Amniotic stem cell (primary cell): ENCODE results near the gene KRTAP12-2.
"Not testable (repeated sequence)": the region's sequence is repeated elsewhere in the genome, so short reads cannot be mapped to it uniquely, and the experiment has no call there.

ENCODE experiments used
- DNase-seq: peaks from one replicate; lab custom pipeline; 2025; lab: John Stamatoyannopoulos, UW

The KRTAP12-2 gene

DNA sequence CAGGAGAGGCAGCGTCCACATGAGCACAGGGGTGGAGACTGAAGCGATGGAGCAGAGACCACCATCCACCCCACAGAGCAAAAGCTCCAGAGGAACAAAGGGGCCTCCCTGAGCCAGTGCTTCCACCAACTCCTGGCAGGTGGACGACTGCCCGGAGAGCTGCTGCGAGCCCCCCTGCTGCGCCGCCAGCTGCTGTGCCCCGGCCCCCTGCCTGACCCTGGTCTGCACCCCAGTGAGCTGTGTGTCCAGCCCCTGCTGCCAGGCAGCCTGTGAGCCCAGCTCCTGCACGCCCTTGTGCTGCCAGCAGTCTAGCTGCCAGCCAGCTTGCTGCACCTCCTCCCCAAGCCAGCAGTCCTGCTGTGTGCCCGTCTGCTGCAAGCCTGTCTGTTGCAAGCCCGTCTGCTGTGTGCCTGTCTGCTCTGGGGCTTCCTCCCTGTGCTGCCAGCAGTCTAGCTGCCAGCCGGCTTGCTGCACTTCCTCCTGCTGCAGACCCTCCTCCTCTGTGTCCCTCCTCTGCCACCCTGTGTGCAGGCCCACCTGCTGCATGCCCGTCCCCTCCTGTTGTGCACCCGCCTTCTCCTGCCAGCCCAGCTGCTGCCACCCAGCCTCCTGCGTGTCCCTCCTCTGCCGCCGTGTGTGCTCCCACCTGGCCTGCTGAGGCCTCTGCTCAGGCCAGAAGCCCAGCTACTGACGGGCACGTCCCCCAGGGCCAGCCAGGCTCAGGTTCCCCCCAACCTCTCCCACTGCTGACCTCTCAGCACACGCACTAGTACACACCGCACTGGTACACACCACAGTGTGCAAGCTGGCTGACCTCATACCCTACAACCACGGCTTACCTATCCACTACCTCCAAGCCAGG is 35.6 kb upstream of the KRTAP12-2 start:
- no peak for DNase-seq

GRCh38 chr21:44701541-44701940 is 34.8 kb upstream of the KRTAP12-2 start:
- DNase-seq = no peak

DNA sequence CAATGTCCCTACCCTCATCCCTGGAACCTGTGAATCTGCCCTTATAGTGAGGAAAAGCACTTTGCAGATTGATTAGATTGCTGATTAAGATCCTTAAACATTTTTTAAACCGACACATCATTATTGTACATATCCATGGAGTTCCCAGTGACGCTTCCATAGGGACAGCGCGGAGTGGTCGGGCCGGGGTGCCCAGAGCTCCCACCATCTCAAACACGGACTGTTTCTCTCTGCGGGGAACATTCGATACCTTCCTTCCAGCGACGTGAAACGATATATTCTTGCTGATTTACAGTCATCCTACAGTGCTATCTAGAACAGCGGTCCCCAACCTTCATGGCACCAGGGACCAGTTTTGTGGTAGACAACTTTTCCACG is 34.3 kb upstream of the KRTAP12-2 start:
- DNase-seq = no peak

DNA sequence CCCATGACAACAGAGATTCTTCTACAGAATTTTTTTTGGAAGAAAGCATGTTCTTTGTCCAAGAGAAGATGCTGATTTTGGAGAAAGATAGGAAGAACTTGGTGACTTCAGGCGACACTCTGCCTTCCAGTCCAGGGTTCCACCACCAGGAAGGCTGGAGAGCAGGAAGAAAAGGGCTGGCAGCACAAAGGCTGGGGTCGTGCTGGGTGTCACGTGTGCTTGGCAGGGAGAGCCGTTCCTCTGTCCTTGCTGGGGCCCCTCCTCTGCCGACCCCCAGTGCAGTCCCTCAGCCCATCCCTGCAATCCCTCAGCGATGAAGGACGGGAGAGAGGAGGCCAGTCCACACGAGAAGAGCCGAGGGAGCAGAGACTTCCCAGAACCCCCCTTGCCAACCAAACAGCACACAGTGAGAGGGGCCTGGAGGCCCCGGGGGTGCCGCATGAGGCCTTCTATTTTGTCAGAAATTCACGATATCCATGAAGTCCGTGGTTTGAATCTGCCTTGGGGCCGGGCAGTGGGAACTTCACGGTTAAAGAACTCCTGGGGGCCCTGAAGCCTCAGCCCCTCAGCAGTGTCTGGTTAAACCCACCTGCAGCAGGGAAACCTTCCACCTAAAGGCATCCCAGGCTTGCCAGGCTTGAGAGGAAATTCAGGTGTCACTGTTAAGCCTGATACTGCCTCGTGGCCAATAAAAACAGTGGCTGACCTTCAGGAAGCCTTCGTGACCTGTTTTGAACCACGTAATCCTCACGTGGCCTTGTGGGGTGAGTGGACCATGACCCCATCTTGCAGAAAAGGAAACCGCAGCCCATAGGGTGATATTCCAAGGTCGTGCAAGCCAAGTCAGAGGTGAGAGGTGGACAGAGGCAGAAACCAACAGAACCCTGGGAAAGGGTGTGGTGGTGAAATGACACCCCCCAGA is 33.6 kb upstream of the KRTAP12-2 start:
- DNase-seq = no peak

DNA sequence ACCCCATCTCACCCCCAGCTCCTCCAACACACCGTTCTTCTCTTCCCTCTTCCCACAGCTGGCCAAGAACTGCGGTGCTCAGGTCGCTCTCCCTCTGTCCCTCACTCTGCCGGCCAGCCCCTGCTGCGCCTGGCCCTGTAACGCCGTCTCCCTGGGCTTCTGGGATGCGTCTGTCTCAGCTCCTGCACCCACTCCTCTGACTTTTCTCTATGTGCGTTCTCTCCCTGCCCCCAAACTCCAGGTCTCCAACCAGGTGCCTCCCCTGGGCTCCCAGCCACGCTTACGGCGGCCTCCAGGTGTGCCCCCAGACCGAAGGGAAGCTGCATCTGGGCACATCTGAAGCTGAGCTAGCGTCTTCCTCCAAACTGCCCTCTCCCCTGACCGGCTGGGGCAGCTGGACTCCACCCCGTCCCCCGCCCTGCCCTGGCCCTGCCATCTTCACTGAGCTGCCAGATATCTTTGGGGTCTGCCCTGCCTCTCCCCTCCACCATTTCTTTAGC is 32.8 kb upstream of the KRTAP12-2 start:
- DNase-seq = no peak

DNA sequence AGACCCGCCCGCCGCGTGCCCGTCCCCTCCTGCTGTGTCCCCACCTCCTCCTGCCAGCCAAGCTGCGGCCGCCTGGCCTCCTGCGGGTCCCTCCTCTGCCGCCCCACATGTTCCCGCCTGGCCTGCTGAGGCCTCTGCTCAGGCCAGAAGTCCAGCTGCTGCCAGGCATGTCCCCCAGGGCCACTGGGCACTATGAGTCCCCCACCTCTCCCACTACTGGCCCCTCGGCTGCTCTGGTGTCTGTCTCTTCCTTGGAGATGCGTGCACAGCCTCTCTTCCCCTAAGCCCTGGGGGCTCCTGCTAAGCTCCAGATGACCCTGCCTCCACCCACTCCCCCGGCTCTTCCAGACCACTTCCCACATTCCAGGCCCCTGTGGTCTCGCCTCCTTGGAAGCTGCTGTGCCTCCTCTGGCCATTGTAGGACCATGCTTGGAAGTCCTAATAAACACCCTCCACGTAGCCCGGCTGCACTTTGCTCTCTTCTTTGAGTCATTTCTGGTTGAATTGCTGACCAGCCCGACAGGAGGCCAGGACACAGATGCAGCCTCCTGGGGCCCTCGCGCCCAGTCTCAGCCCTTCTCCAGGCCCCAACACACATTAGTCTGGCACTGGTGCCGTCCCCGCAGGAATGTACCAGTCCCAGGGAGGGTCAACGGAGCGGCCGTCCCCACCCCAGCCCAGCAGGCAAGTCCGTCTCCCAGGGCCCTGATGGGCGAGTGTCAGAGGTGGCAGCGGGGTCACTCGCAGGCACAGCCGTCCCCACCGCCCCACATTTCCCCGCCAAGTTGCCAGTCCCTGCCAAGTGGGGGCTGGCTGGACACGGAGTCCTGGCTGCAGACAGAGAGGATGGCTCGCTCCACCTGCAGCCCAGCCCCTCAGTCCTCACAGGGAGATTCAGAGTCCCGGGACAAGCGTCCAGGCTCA is 31.3 kb upstream of the KRTAP12-2 start:
- no peak for DNase-seq

DNA sequence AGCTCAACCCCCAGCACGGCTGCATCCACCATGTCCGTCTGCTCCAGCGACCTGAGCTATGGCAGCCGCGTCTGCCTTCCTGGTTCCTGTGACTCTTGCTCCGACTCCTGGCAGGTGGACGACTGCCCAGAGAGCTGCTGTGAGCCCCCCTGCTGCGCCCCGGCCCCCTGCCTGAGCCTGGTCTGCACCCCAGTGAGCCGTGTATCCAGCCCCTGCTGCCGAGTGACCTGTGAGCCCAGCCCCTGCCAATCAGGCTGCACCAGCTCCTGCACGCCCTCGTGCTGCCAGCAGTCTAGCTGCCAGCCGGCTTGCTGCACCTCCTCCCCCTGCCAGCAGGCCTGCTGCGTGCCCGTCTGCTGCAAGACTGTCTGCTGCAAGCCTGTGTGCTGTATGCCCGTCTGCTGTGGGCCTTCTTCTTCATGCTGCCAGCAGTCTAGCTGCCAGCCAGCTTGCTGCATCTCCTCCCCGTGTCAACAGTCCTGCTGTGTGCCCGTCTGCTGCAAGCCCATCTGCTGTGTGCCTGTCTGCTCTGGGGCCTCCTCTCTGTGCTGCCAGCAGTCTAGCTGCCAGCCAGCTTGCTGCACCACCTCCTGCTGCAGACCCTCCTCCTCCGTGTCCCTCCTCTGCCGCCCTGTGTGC is 30.6 kb upstream of the KRTAP12-2 start, which contains the start of gene KRTAP10-12:
Gene KRTAP10-12 (plus strand): TSS at position 1 of the 639 bp plus-strand sequence. CDS start 30 bp downstream, at position 31.
- not testable (repeated sequence) for DNase-seq

- DNase-seq = no peak
These were observed 29.8 kb upstream of the KRTAP12-2 start for GRCh38 chr21:44696572-44696971.

DNA sequence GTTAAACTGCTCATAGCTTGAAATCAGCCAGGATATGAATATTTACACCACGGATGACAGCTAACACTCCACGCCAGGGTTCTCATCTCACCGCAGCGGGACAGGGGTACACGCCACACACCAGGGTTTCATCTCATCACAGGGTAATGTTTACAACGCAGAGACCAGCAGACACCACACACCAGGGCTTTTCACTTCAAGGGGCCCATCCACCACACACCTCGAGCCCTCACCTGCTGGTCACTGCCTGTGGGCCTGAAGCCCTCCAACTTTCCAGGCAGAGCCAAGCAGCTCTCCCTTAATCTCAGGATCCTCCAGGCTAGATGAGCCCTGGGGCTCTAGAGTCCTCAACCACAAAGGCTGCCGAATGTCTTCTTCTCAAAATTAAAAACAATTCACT is 28.9 kb upstream of the KRTAP12-2 start:
- DNase-seq = no peak

DNA sequence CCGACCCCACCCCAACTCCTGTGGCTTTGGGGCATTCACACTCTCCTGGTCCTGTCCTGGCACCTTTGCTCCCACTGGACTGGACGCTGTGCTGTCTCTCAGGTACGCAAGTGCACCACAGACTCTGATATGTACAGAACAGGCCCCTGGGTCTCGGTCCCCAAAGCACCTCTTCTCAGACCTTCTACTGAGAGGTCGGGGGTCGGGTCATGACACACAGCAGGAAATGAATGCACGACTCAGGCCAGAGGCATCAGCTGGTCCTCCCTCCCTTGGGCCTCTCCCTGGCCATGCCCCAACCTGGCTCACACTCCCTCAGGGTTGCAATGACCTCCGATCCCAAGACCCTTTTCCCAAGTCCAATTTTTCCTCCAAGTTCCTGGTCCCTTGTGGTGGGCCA is 28.5 kb upstream of the KRTAP12-2 start:
- DNase-seq = no peak

GRCh38 chr21:44694776-44695175 is 28.0 kb upstream of the KRTAP12-2 start:
- DNase-seq = no peak

DNA sequence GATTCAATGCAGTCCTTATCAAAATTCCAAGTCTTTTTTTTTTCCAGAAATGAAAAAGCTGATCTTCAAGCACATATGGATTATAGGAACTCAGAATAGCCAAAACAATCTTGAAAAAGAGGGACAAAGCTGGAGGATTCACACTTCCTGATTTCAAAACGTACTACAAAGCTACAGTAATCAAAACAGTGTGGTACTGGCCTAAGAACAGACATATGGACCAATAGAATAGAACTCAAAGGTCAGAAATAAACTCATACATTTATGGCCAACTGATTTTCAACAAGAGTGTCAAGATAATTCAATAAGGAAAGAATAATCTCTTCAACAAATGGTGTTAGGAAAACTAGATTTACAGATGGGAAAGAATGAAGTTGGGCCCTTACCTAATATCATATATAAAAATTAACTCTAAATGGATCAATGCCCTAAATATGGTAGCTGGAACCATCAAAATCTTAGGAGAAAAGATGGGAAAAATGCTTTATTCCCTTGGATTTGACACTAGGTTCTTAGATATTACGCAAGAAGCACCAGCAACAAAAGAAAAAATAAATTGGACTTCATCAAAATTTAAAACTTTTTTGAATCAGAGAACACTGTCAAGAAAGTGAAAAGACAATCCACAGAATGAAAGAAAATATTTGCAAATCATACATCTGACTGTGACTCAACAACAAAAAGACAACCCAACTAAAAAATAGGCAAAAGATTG is 26.2 kb upstream of the KRTAP12-2 start:
- no peak for DNase-seq

- no peak for DNase-seq
These were observed 25.0 kb upstream of the KRTAP12-2 start for GRCh38 chr21:44691686-44692085.

DNA sequence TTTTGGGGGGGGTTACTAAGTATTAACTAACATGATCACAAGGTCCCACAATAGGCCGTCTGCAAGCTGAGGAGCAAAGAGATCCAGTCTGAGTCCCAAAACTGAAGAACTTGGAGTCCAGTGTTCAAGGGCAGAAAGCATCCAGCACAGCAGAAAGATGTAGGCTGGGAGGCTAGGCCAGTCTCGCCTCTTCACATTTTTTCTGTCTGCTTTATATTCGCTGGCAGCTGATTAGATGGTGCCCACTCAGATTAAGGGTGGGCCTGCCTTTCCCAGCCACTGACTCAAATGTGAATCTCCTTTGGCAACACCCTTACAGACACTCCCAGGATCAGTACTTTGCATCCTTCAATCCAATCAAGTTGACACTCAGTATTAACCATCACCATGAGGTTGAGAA is 23.0 kb upstream of the KRTAP12-2 start:
- DNase-seq = not testable (repeated sequence)

DNA sequence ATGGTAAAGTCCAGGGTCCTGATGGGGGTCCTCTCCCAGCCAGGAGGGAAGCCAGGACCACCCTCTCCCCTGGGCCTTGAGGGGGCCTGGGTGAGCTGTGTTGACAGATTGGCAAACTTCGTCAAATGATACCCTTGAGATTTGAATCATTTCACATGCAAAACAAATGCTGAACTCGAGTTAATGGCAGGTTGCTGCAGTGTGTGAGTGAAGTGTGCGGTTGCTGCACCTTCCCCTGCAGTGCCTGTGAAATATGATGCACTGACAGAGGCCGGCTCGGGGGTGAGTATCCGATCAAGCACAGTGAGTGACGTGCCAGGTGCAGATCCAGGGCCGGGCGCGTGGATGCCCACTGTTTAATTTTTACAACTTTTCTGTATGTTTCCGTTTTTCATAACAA is 20.9 kb upstream of the KRTAP12-2 start:
- DNase-seq = no peak

GRCh38 chr21:44686843-44687561 is 20.3 kb upstream of the KRTAP12-2 start:
- no peak for DNase-seq

- no peak for DNase-seq
These were observed 19.5 kb upstream of the KRTAP12-2 start for GRCh38 chr21:44686000-44686781.

DNA sequence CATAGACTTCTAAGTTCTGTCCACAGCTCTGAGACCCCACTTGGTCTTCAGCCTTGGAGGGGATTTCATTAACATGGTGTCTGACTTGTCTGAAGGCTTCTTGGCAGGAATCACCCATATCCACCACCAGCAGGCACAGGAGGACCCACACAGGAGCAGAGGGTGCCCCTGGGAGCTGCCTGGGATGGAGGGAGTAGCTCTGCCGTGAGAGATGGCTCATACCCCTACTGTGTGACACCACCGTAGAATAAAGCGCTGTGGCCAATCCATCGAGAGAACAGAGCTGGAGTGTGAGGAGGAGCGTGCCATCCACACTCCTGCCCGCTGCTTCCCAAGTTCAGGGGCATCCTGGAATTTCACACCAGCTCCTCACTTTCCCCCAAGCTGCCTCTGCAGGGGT is 18.3 kb upstream of the KRTAP12-2 start:
- DNase-seq = not testable (repeated sequence)

- no peak for DNase-seq
These were observed 17.8 kb upstream of the KRTAP12-2 start for GRCh38 chr21:44684483-44684882.
